ENCODE measurements around the gene TOPBP1. TPM values are rescaled to one million over a fixed set of nuclear protein-coding genes. Genes with fewer than 3 reads are reported as not detected.

Gene TOPBP1
- total and polyA plus RNA-seq, 8 donors: 5.8 to 13.0 (median 8.0) TPM

- peak; percentile 30 to 48 (median 42) for ATAC-seq
- TF ChIP-seq CTCF (IDR thresholded peaks at IDR 0.05): no peak
These were observed 87.4 kb downstream of the TOPBP1 start for GRCh38 chr3:133574260-133574881.

GRCh38 chr3:133573629-133574194 is 88.0 kb downstream of the TOPBP1 start, which contains the start of gene CDV3:
Gene CDV3, plus strand, starts transcription at chr3:133573686. Its CDS starts 359 bp downstream, at chr3:133574045.
- Histone ChIP-seq H3K36me3 (peaks cover 0 to 17% (median 0%) of the 10 kb centered on the region in 3 donors), H3K27me3 (no peaks in the 10 kb centered on the region), H3K27ac (peak within 1 kb of the TSS; percentile 93 to 98 (median 96)), H3K4me3 (peak within 1 kb of the TSS; percentile 58 to 84 (median 75)), H3K4me1 (peaks cover 21 to 46% (median 30%) of the 10 kb centered on the region in 3 donors), H3K9me3 (no peaks in the 10 kb centered on the region)
- intact Hi-C loops (cut with DNase I): loop anchor here in 1 of 3 donors (10.0 kb wide), 1 partner anchor 79 kb away; no protein-coding TSS in a partner anchor
- 0% methylated on average over 59 to 81 of the region's 81 CpGs for WGBS, 2 donors
- peak in 1 of 6 donors; percentile 55 for DNase-seq
- no peak for TF ChIP-seq CTCF (IDR thresholded peaks at IDR 0.05)
- no peak for FAIRE-seq
- peak; percentile 6 to 56 (median 32) for ATAC-seq

More at GRCh38 chr3:133574260-133574881, 87.4 kb downstream of the TOPBP1 start:
- no peak for FAIRE-seq
- Histone ChIP-seq H3K27ac (peak overlapping the region; percentile 93 to 98 (median 96)), H3K27me3 (no peaks in the 10 kb centered on the region), H3K36me3 (peaks cover 0 to 18% (median 0%) of the 10 kb centered on the region in 3 donors), H3K9me3 (no peaks in the 10 kb centered on the region), H3K4me1 (peaks cover 28 to 51% (median 30%) of the 10 kb centered on the region in 3 donors), H3K4me3 (peak overlapping the region; percentile 58 to 84 (median 75))
- 0% methylated on average over 34 to 54 of the region's 54 CpGs for WGBS, 2 donors
- DNase-seq: peak; percentile 68 to 87 (median 78)
- intact Hi-C loops (cut with DNase I): loop anchor here in 1 of 3 donors (10.0 kb wide), 1 partner anchor 80 kb away; no protein-coding TSS in a partner anchor

GRCh38 chr3:133573054-133573628 is 88.6 kb downstream of the TOPBP1 start:
- DNase-seq (peak; percentile 97 to 100 (median 100)), ATAC-seq (peak; percentile 86 to 93 (median 88)), FAIRE-seq (peak; percentile 96)
- no peak for TF ChIP-seq CTCF (IDR thresholded peaks at IDR 0.05)
- WGBS, 2 donors: 0% methylated on average over 30 to 33 of the region's 33 CpGs
- peak overlapping the region; percentile 55 to 84 (median 70) for H3K4me3 ChIP-seq
- H3K9me3 ChIP-seq: no peaks in the 10 kb centered on the region
- peaks cover 0 to 12% (median 0%) of the 10 kb centered on the region in 3 donors for H3K36me3 ChIP-seq
- H3K4me1 ChIP-seq: peaks cover 17 to 41% (median 28%) of the 10 kb centered on the region in 3 donors
- H3K27me3 ChIP-seq: no peaks in the 10 kb centered on the region
- H3K27ac ChIP-seq: peak overlapping the region; percentile 75 to 98 (median 96)
- intact Hi-C loops (cut with DNase I): loop anchor here in 1 of 3 donors (10.0 kb wide), 1 partner anchor 78 kb away; no protein-coding TSS in a partner anchor

GRCh38 chr3:133572158-133573053 is 89.3 kb downstream of the TOPBP1 start:
- Histone ChIP-seq H3K36me3 (peaks cover 0 to 6% (median 0%) of the 10 kb centered on the region in 3 donors), H3K27me3 (no peaks in the 10 kb centered on the region), H3K4me1 (peaks cover 10 to 33% (median 20%) of the 10 kb centered on the region in 3 donors), H3K9me3 (no peaks in the 10 kb centered on the region), H3K4me3 (peak overlapping the region in 1 of 4 donors; percentile 21), H3K27ac (peak overlapping the region; percentile 31 to 94 (median 78))
- DNase-seq (no peak), ATAC-seq (no peak), FAIRE-seq (no peak)
- WGBS, 2 donors: 84 to 86% methylated on average over 19 of the region's 19 CpGs
- no peak for TF ChIP-seq CTCF (IDR thresholded peaks at IDR 0.05)
- intact Hi-C loops (cut with DNase I): loop anchor here in 1 of 3 donors (10.0 kb wide), 1 partner anchor 78 kb away; no protein-coding TSS in a partner anchor

All from pancreas (tissue), 10 donors.